Measurements from ENCODE around the gene DLL1. TPM values are rescaled to one million over a fixed set of nuclear protein-coding genes. Genes with fewer than 3 reads are reported as not detected.
A peak's percentile ranks its signal among the peaks of the same experiment; 100 is the strongest.

The DLL1 gene
- total RNA-seq, 1 experiment from 2014 or later = 2.8 TPM

GRCh38 chr6:170297576-170298330, 6.9 kb upstream of the DLL1 start:
- Histone ChIP-seq H4K8ac (replicated peaks; ENCODE audit: insufficient read length, low read depth, low read length) (no peak overlapping the region), H3K9me3 (ENCODE audit: control insufficient read depth, low read depth, low read length) (peaks cover 21% of the 10 kb centered on the region), H3K56ac (ENCODE audit: insufficient read length, low read depth, low read length) (no peak overlapping the region), H3K18ac (ENCODE audit: insufficient read length, low read depth, low read length) (no peak overlapping the region), H4K20me1 (ENCODE audit: control insufficient read depth, insufficient read depth, insufficient read length) (no peaks in the 10 kb centered on the region), H3K4me1 (ENCODE audit: insufficient read depth, low read length) (peaks cover 8% of the 10 kb centered on the region; the same call in 1 of the 2 replicates), H3K79me1 (ENCODE audit: insufficient read depth, low read depth, low read length, poor library complexity, severe bottlenecking) (no peaks in the 10 kb centered on the region), H3K79me2 (ENCODE audit: insufficient read depth, low read length) (no peaks in the 10 kb centered on the region), H3K9ac (ENCODE audit: extremely low read depth, insufficient read length, low read length) (no peak overlapping the region), H3K23ac (ENCODE audit: insufficient read length, low read depth, low read length) (no peak overlapping the region), H2BK120ac (ENCODE audit: low read depth, low read length, poor library complexity, severe bottlenecking) (no peak overlapping the region), H2BK15ac (ENCODE audit: low read depth, low read length) (no peak overlapping the region), H2AK5ac (ENCODE audit: insufficient read length, low read length) (no peak overlapping the region), H3K23me2 (ENCODE audit: insufficient read length, low read depth, low read length, poor library complexity, severe bottlenecking) (peaks cover 4% of the 10 kb centered on the region), H3K27me3 (ENCODE audit: insufficient read depth, low read length) (peaks cover 30% of the 10 kb centered on the region), H2BK5ac (ENCODE audit: insufficient read length, low read length) (no peak overlapping the region), H4K91ac (ENCODE audit: insufficient read length, low read depth, low read length) (no peak overlapping the region), H2BK12ac (ENCODE audit: insufficient read length, low read depth, low read length) (no peak overlapping the region), H4K5ac (ENCODE audit: insufficient read length, low read depth, low read length) (no peak overlapping the region), H2AFZ (ENCODE audit: low read length) (no peak overlapping the region), H3K4me2 (ENCODE audit: insufficient read depth, insufficient read length, low read length) (no peak overlapping the region), H3K14ac (ENCODE audit: insufficient read depth, low read length) (no peak overlapping the region), H3K4ac (ENCODE audit: low read depth, low read length) (no peak overlapping the region), H3K27ac (ENCODE audit: insufficient read length, low read depth, low read length) (no peak overlapping the region), H3T11ph (ENCODE audit: low read length) (no peak overlapping the region), H2BK20ac (ENCODE audit: low read depth, low read length, poor library complexity, severe bottlenecking) (no peak overlapping the region)
- H3K27ac Mint-ChIP-seq = peak overlapping the region in 1 of 3 experiments; percentile 76; a peak in 2 of 7 replicates
- peaks cover 80% of the 10 kb centered on the region for H3K27me3 Mint-ChIP-seq (ENCODE audit: low read depth)
- peaks cover 32 to 45% (median 33%) of the 10 kb centered on the region in 3 experiments for H3K36me3 Mint-ChIP-seq (ENCODE audit: insufficient read depth in 1 of 3, low read depth in 3 of 3)
- peaks cover 42 to 48% of the 10 kb centered on the region in 2 experiments for H3K4me1 Mint-ChIP-seq
- WGBS (ENCODE audit: extremely low coverage, insufficient read length, low lambda C conversion rate) = no CpG with 5 or more reads among the region's 11 CpGs
- no peak for TF ChIP-seq CTCF (conservative IDR thresholded peaks at IDR 0.05)
- peaks cover 39 to 41% of the 10 kb centered on the region in 2 experiments for H3K9me3 Mint-ChIP-seq
- peak overlapping the region; percentile 30 to 55; a peak in 4 of 5 replicates for H3K4me3 Mint-ChIP-seq
- no peak for DNase-seq
